Testis (tissue), 3 donors: Measurements from ENCODE around the gene FMNL2. TPM values are rescaled to one million over a fixed set of nuclear protein-coding genes. Genes with fewer than 3 reads are reported as not detected.

Experiments
- DNase-seq: peaks from one replicate; pipeline ENCODE4 v3.0.0-alpha.2; 2019
- H3K27ac ChIP-seq, 2 donors: fragments of 200-600 bp; sonication (generic); one replicate each; pipeline ENCODE4 v1.5.1; 2019
- H3K27me3 ChIP-seq: fragments of 200-600 bp; sonication (generic); one replicate; pipeline ENCODE4 v1.5.1; 2019
- H3K36me3 ChIP-seq: fragments of 200-600 bp; sonication (generic); one replicate; pipeline ENCODE4 v1.5.1; 2017; ENCODE audit warnings: low read depth; ENCODE audit errors: missing control alignments
- H3K4me1 ChIP-seq: fragments of 200-600 bp; sonication (generic); one replicate; pipeline ENCODE4 v1.5.1; 2019
- H3K4me3 ChIP-seq, 2 donors: fragments of 200-600 bp; sonication (generic); one replicate each; pipeline ENCODE4 v1.5.1; 2017 to 2019
- H3K9me3 ChIP-seq: fragments of 200-600 bp; sonication (generic); one replicate; pipeline ENCODE4 v1.5.1; 2017
- POLR2A ChIP-seq: fragments of 450-650 bp; IDR thresholded peaks from one replicate; pipeline ENCODE4 v1.6.1; 2017; ENCODE audit warnings: antibody characterized with exemption, mild to moderate bottlenecking, moderate library complexity
- WGBS, 2 donors: methylation state at CpG; one replicate each; pipeline ENCODE4 v1.1.5; 2018; 5-methylcytosine and 5-hydroxymethylcytosine counted together
- intact Hi-C: fragments of 100-400 bp; cut with DNase I; formaldehyde crosslinking; loops from one replicate; pipeline ENCODE4 v1.15.1; 2023; ENCODE audit warnings: low total_unique reads
- polyA plus RNA-seq: library from polyadenylated mRNA; stranded (reverse); fragments of 350-450 nt; fragmentation: Illumina TruSeq; extraction: RNeasy Lipid Tissue Mini Kit (QIAGEN cat#74804); gene quantifications from one replicate; pipeline ENCODE4 v1.2.3, GENCODE V29; 2014; ENCODE audit warnings: low read depth, low replicate concordance; ENCODE audit not compliant: insufficient read depth
- total RNA-seq, 2 donors: library from RNA; depleted of rRNA; stranded (reverse); fragments of >200 nt; gene quantifications; one replicate each; pipeline ENCODE4 v1.2.3, GENCODE V29; 2016
- TF ChIP-seq, protein P1 (sequence below), 3 experiments: fragments of 450-650 bp in 2 of 3; fragments of 200-600 bp in 1 of 3; sonication (generic) in 1 of 3; IDR thresholded peaks; one replicate each; pipeline ENCODE4 v1.5.1; 2016 to 2019; ENCODE audit warnings: antibody characterized with exemption in 3 of 3, mild to moderate bottlenecking in 2 of 3, moderate library complexity in 1 of 3

FMNL2 gene
- total and polyA plus RNA-seq, 3 donors from 2014 or later: 15.4 to 19.8 (median 16.8) TPM

DNA sequence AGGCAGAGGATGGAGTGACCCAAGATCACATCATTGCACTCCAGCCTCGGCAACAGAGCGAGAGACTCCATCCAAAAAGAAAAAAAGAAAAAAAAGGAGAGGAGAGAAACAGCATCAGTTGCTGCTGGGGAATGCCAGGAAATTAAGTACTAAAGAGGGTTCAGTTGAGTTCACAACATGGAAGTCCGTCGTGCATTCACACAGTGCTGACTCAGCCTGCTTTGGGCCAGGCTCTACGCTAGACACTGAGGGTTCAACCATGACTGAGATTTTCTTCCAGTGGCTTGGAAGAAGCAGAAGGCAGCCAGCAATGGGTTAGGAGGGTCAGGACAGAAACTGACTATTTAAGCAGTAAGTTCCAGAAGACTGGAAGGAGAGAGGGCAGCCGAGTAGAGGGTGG lies 108.8 kb downstream of the FMNL2 start:
- Histone ChIP-seq H3K27ac (peak overlapping the region in 1 of 2 donors; percentile 14), H3K36me3 (no peaks in the 10 kb centered on the region), H3K4me3 (no peak overlapping the region), H3K4me1 (peaks cover 8% of the 10 kb centered on the region), H3K9me3 (no peaks in the 10 kb centered on the region), H3K27me3 (no peaks in the 10 kb centered on the region)
- TF ChIP-seq POLR2A: no peak
- TF ChIP-seq, protein P1, sequence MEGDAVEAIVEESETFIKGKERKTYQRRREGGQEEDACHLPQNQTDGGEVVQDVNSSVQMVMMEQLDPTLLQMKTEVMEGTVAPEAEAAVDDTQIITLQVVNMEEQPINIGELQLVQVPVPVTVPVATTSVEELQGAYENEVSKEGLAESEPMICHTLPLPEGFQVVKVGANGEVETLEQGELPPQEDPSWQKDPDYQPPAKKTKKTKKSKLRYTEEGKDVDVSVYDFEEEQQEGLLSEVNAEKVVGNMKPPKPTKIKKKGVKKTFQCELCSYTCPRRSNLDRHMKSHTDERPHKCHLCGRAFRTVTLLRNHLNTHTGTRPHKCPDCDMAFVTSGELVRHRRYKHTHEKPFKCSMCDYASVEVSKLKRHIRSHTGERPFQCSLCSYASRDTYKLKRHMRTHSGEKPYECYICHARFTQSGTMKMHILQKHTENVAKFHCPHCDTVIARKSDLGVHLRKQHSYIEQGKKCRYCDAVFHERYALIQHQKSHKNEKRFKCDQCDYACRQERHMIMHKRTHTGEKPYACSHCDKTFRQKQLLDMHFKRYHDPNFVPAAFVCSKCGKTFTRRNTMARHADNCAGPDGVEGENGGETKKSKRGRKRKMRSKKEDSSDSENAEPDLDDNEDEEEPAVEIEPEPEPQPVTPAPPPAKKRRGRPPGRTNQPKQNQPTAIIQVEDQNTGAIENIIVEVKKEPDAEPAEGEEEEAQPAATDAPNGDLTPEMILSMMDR (IDR thresholded peaks at IDR 0.05): no peak
- DNase-seq: peak; percentile 65
- WGBS, 2 donors: 64 to 67% methylated on average over 6 of the region's 6 CpGs
- intact Hi-C loops: no loop called here

DNA sequence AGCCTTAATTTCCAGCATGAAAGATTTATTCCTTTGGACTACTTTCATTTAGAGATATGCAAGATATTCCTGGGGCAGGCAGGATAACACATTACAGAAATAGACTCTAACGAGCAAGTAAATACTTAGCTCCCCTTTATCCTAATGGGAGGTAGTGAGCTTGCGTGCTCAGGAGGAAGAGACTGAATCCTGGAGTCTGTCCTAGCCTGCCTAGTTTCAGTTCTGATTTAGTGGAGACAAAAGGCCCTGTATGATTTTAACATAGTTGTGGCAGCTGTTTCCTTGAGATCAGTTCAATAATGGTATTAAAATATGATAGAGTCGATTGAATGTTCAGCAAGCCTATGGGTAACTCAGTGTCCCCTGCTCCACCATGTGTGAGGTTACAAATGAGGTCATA lies 109.5 kb downstream of the FMNL2 start:
- Histone ChIP-seq H3K4me1 (peaks cover 8% of the 10 kb centered on the region), H3K27me3 (no peaks in the 10 kb centered on the region), H3K36me3 (no peaks in the 10 kb centered on the region), H3K27ac (peak overlapping the region in 1 of 2 donors; percentile 14), H3K4me3 (no peak overlapping the region), H3K9me3 (no peaks in the 10 kb centered on the region)
- intact Hi-C loops: no loop called here
- TF ChIP-seq, protein P1 (IDR thresholded peaks at IDR 0.05): no peak
- TF ChIP-seq POLR2A: no peak
- 58% methylated on average over 3 of the region's 3 CpGs for WGBS, 2 donors
- no peak for DNase-seq

DNA sequence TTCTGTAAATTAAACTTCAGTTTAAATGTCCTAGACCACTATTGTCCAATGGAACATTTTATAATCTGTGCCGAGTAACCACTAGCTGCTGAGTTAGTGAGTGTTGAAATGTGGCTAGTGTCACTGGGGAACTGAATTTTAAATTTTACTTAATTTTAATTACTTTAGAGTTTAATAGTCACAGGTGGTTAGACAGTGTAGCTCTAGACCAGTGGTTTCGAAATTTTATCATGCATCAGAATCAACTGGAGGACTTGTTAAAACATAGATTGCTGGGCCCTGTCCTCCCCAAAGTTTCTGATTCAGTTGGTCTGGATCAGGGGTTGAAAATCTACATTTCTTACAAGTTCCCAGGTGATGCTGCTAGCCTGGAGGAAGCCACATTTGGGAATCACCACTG lies 110.4 kb downstream of the FMNL2 start:
- H3K4me1 ChIP-seq: peaks cover 8% of the 10 kb centered on the region
- H3K36me3 ChIP-seq: no peaks in the 10 kb centered on the region
- no peaks in the 10 kb centered on the region for H3K27me3 ChIP-seq
- no peak overlapping the region for H3K4me3 ChIP-seq
- TF ChIP-seq, protein P1 (IDR thresholded peaks at IDR 0.05): no peak
- TF ChIP-seq POLR2A: no peak
- no peak overlapping the region for H3K27ac ChIP-seq
- H3K9me3 ChIP-seq: no peaks in the 10 kb centered on the region
- intact Hi-C loops: no loop called here
- DNase-seq: no peak
- WGBS, 2 donors: 35 to 56% methylated on average over 2 of the region's 2 CpGs

DNA sequence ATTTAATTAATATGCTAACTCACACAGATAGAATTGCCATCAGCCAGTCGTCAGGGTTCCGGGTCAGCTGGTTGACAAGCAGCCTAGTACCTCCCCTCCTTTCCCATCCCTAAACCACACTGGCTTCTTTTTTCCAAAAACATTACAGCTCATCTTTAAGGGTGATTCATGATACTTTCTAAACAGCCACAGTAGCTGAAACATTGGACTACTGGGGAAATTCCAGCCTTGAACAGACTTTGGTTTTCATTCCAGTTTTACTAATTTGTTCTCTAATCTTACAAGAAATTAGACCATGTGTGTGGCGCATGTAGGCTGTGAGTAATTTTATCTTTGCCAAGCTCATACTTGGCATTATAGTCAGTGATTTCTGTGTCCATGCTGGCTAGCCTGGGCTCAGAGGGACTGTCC lies 110.8 kb downstream of the FMNL2 start:
- whole genome bisulfite sequencing, 2 donors: 28 to 39% methylated on average over 3 of the region's 3 CpGs
- Histone ChIP-seq H3K4me1 (peaks cover 8% of the 10 kb centered on the region), H3K36me3 (no peaks in the 10 kb centered on the region), H3K9me3 (no peaks in the 10 kb centered on the region), H3K4me3 (no peak overlapping the region), H3K27me3 (no peaks in the 10 kb centered on the region), H3K27ac (no peak overlapping the region)
- DNase-seq: no peak
- TF ChIP-seq, protein P1 (IDR thresholded peaks at IDR 0.05): no peak
- TF ChIP-seq POLR2A: no peak
- intact Hi-C loops: no loop called here

DNA sequence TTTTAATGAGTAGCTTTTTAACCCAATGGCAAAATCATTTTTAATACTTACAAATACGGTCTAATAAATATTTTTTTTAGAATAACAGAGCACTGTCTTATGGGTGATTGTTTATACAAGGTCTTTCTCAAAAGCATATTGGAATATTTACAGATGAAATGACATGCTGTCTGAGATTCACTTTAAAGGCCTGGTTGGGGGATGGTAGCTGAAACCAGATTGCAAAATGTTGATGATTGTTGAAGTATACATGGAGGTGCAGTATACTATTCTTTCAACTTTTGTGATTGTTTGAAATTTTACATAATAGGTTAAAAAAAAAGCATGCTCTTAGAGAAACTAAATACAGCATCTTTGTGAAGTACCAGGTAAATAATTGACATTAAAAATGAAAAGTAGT lies 111.2 kb downstream of the FMNL2 start:
- intact Hi-C loops: no loop called here
- Histone ChIP-seq H3K27me3 (no peaks in the 10 kb centered on the region), H3K36me3 (no peaks in the 10 kb centered on the region), H3K27ac (no peak overlapping the region), H3K9me3 (no peaks in the 10 kb centered on the region), H3K4me3 (no peak overlapping the region), H3K4me1 (peaks cover 8% of the 10 kb centered on the region)
- no peak for DNase-seq
- WGBS, 2 donors: 47 to 53% methylated on average over 1 of the region's 1 CpG
- TF ChIP-seq POLR2A: no peak
- TF ChIP-seq, protein P1 (IDR thresholded peaks at IDR 0.05): no peak
